B cell (primary cell): Measurements from ENCODE around the gene DDX27. TPM values are rescaled to one million over a fixed set of nuclear protein-coding genes. Genes with fewer than 3 reads are reported as not detected.

Source experiments
- ATAC-seq: fragments of 200-7000 bp; cut with Tn5 transposase; one replicate; pipeline ENCODE4 v1.10.0; 2021; ENCODE audit warnings: low read depth, mild to moderate bottlenecking, moderate number of reproducible peaks, moderate library complexity
- CTCF ChIA-PET: fragments of 350-600 bp; sonication (Branson Sonifier 250); formaldehyde crosslinking; loops from one replicate; lab custom pipeline; 2021; ENCODE audit warnings: antibody characterized with exemption, inconsistent platforms; lab: Charles Lee
- POLR2A ChIA-PET: fragments of 350-600 bp; sonication (Branson Sonifier 250); formaldehyde crosslinking; loops from one replicate; lab custom pipeline; 2021; ENCODE audit warnings: antibody characterized with exemption; lab: Charles Lee
- DNase-seq: peaks from one replicate; pipeline ENCODE4 v3.0.0; 2013
- H2AFZ ChIP-seq: 2 replicates; pipeline ENCODE4 v1.6.1; 2012; ENCODE audit warnings: mild to moderate bottlenecking, low read depth, low read length; ENCODE audit not compliant: insufficient read depth, poor library complexity, severe bottlenecking
- H3K27ac ChIP-seq, 2 donors: 1 replicate in 1 of 2; 2 replicates in 1 of 2; pipeline ENCODE4 v1.5.1; 2012 to 2013; ENCODE audit warnings: low read length in 2 of 2, mild to moderate bottlenecking in 2 of 2, moderate library complexity in 1 of 2
- H3K27me3 ChIP-seq, 4 experiments: fragments of 200-600 bp in 1 of 4; sonication (generic) in 1 of 4; replicated peaks in 1 of 4; 1 replicate in 2 of 4; 2 replicates in 2 of 4; pipeline versions ENCODE4 v1.6.1 to v1.7.0; 2013 to 2016; ENCODE audit warnings: low read length in 3 of 4, mild to moderate bottlenecking in 2 of 4, mixed read lengths in 1 of 4, moderate library complexity in 1 of 4; ENCODE audit not compliant: insufficient read depth in 4 of 4, control insufficient read depth in 3 of 4; ENCODE audit errors: control extremely low read depth in 1 of 4
- H3K36me3 ChIP-seq, 2 experiments: replicated peaks in 1 of 2; 1 replicate in 1 of 2; 2 replicates in 1 of 2; pipeline versions ENCODE4 v1.6.1 to v1.7.1; 2013; ENCODE audit warnings: low read length in 1 of 2; ENCODE audit not compliant: insufficient read depth in 2 of 2, control insufficient read depth in 1 of 2; ENCODE audit errors: control extremely low read depth in 1 of 2, extremely low read depth in 1 of 2
- H3K4me1 ChIP-seq, 2 donors: fragments of 200-600 bp in 1 of 2; sonication (generic) in 1 of 2; 1 replicate in 1 of 2; 2 replicates in 1 of 2; pipeline versions ENCODE4 v1.5.1 to v1.6.1; 2013 to 2017; ENCODE audit warnings: low read length in 2 of 2; ENCODE audit not compliant: control insufficient read depth in 2 of 2, insufficient read depth in 2 of 2
- H3K4me2 ChIP-seq: replicated peaks from 2 replicates; pipeline ENCODE3; 2012; ENCODE audit warnings: mild to moderate bottlenecking, low read depth, low read length; ENCODE audit not compliant: poor library complexity, severe bottlenecking
- H3K4me3 ChIP-seq, 5 experiments: fragments of 200-600 bp in 1 of 5; sonication (generic) in 1 of 5; 1 replicate in 3 of 5; 2 replicates in 2 of 5; pipeline versions ENCODE4 v1.5.1 to v1.7.0; 2011 to 2016; ENCODE audit warnings: low read length in 4 of 5, mild to moderate bottlenecking in 4 of 5, low read depth in 2 of 5, control low read depth in 1 of 5, moderate library complexity in 1 of 5; ENCODE audit not compliant: insufficient read depth in 1 of 5; ENCODE audit errors: control extremely low read depth in 1 of 5, extremely low read depth in 1 of 5
- H3K79me2 ChIP-seq: fragments of 200-600 bp; sonication (generic); one replicate; pipeline ENCODE4 v1.6.0; 2016; ENCODE audit warnings: low read length; ENCODE audit not compliant: control insufficient read depth, insufficient read depth
- H3K9ac ChIP-seq: fragments of 200-600 bp; sonication (generic); 2 replicates; pipeline ENCODE4 v1.6.1; 2017; ENCODE audit warnings: mild to moderate bottlenecking, low read length, moderate library complexity
- H3K9me3 ChIP-seq, 3 donors: one replicate each; pipeline versions ENCODE4 v1.6.1 to v1.7.1; 2013; ENCODE audit warnings: low read length in 2 of 3; ENCODE audit not compliant: control insufficient read depth in 2 of 3, insufficient read depth in 1 of 3; ENCODE audit errors: control extremely low read depth in 1 of 3
- H4K20me1 ChIP-seq: 2 replicates; pipeline ENCODE4 v1.6.0; 2012; ENCODE audit warnings: mild to moderate bottlenecking, low read length; ENCODE audit not compliant: insufficient read depth, control insufficient read depth, poor library complexity, severe bottlenecking
- H3K27ac Mint-ChIP-seq: one replicate; pipeline ENCODE4 v1.8.0; 2021; ENCODE audit warnings: mixed read lengths
- H3K27me3 Mint-ChIP-seq: one replicate; pipeline ENCODE4 v1.8.0; 2021; ENCODE audit warnings: mixed read lengths
- H3K4me1 Mint-ChIP-seq: one replicate; pipeline ENCODE4 v1.8.0; 2021; ENCODE audit warnings: mixed read lengths
- H3K4me3 Mint-ChIP-seq: one replicate; pipeline ENCODE4 v1.8.0; 2021; ENCODE audit warnings: mixed read lengths
- H3K9me3 Mint-ChIP-seq: one replicate; pipeline ENCODE4 v1.8.0; 2022; ENCODE audit warnings: mixed read lengths; ENCODE audit not compliant: insufficient read depth
- EZH2 ChIP-seq: IDR thresholded peaks from 2 replicates; pipeline ENCODE4 v1.6.1; 2012; ENCODE audit warnings: borderline replicate concordance, low read depth, mild to moderate bottlenecking, moderate library complexity, low read length; ENCODE audit not compliant: insufficient read depth, poor library complexity, severe bottlenecking
- WGBS: methylation state at CpG from one replicate; pipeline ENCODE4 v1.1.5; 2013; ENCODE audit warnings: missing lambda C conversion rate; ENCODE audit not compliant: insufficient coverage; 5-methylcytosine and 5-hydroxymethylcytosine counted together
- intact Hi-C: fragments of 100-400 bp; cut with micrococcal nuclease; formaldehyde crosslinking; loops from one replicate; pipeline ENCODE4 v1.10.0; 2022
- polyA minus RNA-seq: library from RNA; depleted of rRNA, polyadenylated mRNA; stranded (reverse); fragments of >200 nt; gene quantifications from 2 replicates; pipeline ENCODE4 v1.2.3, GENCODE V29; 2012
- polyA plus RNA-seq: library from polyadenylated mRNA; depleted of rRNA; stranded (reverse); fragments of >200 nt; gene quantifications from 2 replicates; pipeline ENCODE4 v1.2.3, GENCODE V29; 2012
- total RNA-seq, 2 donors: library from RNA; stranded (reverse); fragments of 120-200 nt in 1 of 2; gene quantifications; 1 replicate in 1 of 2; 2 replicates in 1 of 2; pipeline versions ENCODE4 v1.2.3 to v1.2.4, GENCODE V29; 2013 to 2022
- TF ChIP-seq, protein P1 (sequence below): fragments of 200-600 bp; IDR thresholded peaks from one replicate; pipeline ENCODE4 v1.8.0; 2022; ENCODE audit warnings: antibody characterized with exemption, mild to moderate bottlenecking

Gene DDX27, protein sequence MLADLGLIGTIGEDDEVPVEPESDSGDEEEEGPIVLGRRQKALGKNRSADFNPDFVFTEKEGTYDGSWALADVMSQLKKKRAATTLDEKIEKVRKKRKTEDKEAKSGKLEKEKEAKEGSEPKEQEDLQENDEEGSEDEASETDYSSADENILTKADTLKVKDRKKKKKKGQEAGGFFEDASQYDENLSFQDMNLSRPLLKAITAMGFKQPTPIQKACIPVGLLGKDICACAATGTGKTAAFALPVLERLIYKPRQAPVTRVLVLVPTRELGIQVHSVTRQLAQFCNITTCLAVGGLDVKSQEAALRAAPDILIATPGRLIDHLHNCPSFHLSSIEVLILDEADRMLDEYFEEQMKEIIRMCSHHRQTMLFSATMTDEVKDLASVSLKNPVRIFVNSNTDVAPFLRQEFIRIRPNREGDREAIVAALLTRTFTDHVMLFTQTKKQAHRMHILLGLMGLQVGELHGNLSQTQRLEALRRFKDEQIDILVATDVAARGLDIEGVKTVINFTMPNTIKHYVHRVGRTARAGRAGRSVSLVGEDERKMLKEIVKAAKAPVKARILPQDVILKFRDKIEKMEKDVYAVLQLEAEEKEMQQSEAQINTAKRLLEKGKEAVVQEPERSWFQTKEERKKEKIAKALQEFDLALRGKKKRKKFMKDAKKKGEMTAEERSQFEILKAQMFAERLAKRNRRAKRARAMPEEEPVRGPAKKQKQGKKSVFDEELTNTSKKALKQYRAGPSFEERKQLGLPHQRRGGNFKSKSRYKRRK
- total RNA-seq: 74.6 and 75.3 TPM in 2 replicates
- 62.2 TPM for total RNA-seq (2013)
- 55.0 and 77.5 TPM in 2 replicates for polyA plus RNA-seq
- polyA minus RNA-seq: 78.1 and 125 TPM in 2 replicates

DNA sequence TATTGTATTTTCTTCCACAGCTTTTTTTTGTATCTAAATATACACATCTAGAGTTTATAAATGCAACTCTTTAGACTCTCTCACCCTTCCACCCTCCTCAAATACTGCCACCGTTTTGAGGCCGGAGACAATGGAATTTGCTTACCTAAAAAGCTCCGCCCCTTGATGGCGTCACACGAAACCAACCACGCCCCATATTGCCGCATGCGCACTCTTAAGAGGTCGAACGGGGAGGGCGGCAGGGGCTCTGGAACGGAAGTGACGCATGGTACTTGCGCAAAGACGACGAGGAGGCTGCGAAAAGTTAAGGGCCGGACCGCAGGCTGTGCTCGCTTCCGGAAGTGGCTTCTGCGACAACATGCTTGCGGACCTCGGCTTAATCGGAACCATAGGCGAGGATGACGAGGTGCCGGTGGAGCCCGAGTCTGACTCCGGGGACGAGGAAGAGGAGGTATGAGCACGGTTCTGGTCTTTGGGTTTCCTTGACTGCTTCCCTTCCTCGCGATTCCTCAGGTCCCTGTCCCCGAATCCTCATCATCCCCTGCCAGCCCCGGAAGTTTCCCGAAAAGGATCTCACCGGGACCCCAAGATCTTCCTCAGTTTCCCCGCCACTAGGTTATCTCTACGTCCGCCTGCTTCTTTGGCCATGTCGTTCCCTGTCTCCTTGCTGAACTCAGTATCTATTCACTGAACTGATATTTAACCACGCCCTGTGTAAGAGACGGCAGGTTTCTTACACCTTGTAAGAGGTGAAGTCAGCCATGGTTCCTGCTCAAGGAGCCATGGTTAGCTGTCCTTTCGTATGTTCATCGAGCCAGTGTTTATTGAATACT, at the start of gene DDX27:
DDX27 (plus strand) TSS at position 326 of the 833 bp plus-strand sequence; CDS start at position 359, 33 bp downstream.
- peak within 1 kb of the TSS; percentile 95 to 97 for H3K27ac ChIP-seq
- peak within 1 kb of the TSS; percentile 79 for H2AFZ ChIP-seq
- ChIA-PET CTCF (interaction anchor here (0.7 to 6.1 kb wide), 6 partner anchors 28 to 601 kb away, joined by 3 to 149 read pairs (median 4); no protein-coding TSS in a partner anchor), POLR2A (interaction anchor here (0.6 to 1.6 kb wide), 8 partner anchors 29 to 1216 kb away, joined by 3 to 12 read pairs (median 4); partner anchors contain the start of genes CSE1L and STAU1)
- 0% methylated on average over 44 of the region's 46 CpGs for WGBS
- peaks cover 16% of the 10 kb centered on the region for H4K20me1 ChIP-seq
- Mint-ChIP-seq H3K9me3 (no peaks in the 10 kb centered on the region), H3K27me3 (no peaks in the 10 kb centered on the region), H3K4me1 (peaks cover 24% of the 10 kb centered on the region), H3K27ac (peak within 1 kb of the TSS; percentile 93), H3K4me3 (peak within 1 kb of the TSS; percentile 90)
- peak within 1 kb of the TSS; percentile 68 to 98 (median 82) for H3K4me3 ChIP-seq
- H3K27me3 ChIP-seq: no peaks in the 10 kb centered on the region
- intact Hi-C loops: loop anchor here (1.0 to 5.0 kb wide), 3 partner anchors 31 to 297 kb away; partner anchors contain the start of genes ARFGEF2, STAU1 and ZNFX1
- peak within 1 kb of the TSS; percentile 92 for H3K9ac ChIP-seq
- peaks cover 16 to 26% of the 10 kb centered on the region in 2 donors for H3K4me1 ChIP-seq
- H3K9me3 ChIP-seq: no peaks in the 10 kb centered on the region
- ATAC-seq: peak; percentile 86
- peak within 1 kb of the TSS; percentile 82 for H3K4me2 ChIP-seq
- peaks cover 0 to 28% of the 10 kb centered on the region in 2 experiments for H3K36me3 ChIP-seq
- TF ChIP-seq EZH2: no peak
- TF ChIP-seq, protein P1, sequence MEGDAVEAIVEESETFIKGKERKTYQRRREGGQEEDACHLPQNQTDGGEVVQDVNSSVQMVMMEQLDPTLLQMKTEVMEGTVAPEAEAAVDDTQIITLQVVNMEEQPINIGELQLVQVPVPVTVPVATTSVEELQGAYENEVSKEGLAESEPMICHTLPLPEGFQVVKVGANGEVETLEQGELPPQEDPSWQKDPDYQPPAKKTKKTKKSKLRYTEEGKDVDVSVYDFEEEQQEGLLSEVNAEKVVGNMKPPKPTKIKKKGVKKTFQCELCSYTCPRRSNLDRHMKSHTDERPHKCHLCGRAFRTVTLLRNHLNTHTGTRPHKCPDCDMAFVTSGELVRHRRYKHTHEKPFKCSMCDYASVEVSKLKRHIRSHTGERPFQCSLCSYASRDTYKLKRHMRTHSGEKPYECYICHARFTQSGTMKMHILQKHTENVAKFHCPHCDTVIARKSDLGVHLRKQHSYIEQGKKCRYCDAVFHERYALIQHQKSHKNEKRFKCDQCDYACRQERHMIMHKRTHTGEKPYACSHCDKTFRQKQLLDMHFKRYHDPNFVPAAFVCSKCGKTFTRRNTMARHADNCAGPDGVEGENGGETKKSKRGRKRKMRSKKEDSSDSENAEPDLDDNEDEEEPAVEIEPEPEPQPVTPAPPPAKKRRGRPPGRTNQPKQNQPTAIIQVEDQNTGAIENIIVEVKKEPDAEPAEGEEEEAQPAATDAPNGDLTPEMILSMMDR: no peak
- H3K79me2 ChIP-seq: peaks cover 47% of the 10 kb centered on the region
- peak; percentile 99 for DNase-seq
